Gastrocnemius medialis (tissue), 4 donors: ENCODE results near the gene SAMD3. TPM values are rescaled to one million over a fixed set of nuclear protein-coding genes. Genes with fewer than 3 reads are reported as not detected.

Experiments used
- ATAC-seq, 2 donors: fragments of 150-250 bp; one replicate each; pipeline ENCODE4 v1.9.1; 2016
- DNase-seq, 2 donors: peaks; one replicate each; pipeline ENCODE4 v3.0.0-alpha.2; 2019
- H3K27ac ChIP-seq, 4 donors: fragments of 200-600 bp; sonication (generic); 1 replicate in 1 of 4; 2 replicates in 3 of 4; pipeline ENCODE4 v1.5.1; 2016 to 2018; ENCODE audit warnings: mild to moderate bottlenecking in 2 of 4, moderate library complexity in 1 of 4
- H3K27me3 ChIP-seq, 3 donors: fragments of 200-600 bp; sonication (generic) in 2 of 3; 1 replicate in 1 of 3; 2 replicates in 2 of 3; pipeline versions ENCODE4 v1.5.1 to v1.6.0; 2016 to 2019; ENCODE audit warnings: mild to moderate bottlenecking in 1 of 3, moderate library complexity in 1 of 3
- H3K36me3 ChIP-seq, 2 donors: fragments of 200-600 bp; sonication (generic) in 1 of 2; one replicate each; pipeline ENCODE4 v1.5.1; 2017 to 2018
- H3K4me1 ChIP-seq, 2 donors: fragments of 200-600 bp; sonication (generic) in 1 of 2; one replicate each; pipeline ENCODE4 v1.5.1; 2016 to 2017; ENCODE audit warnings: mild to moderate bottlenecking in 2 of 2
- H3K4me3 ChIP-seq, 4 donors: fragments of 200-600 bp; sonication (generic) in 3 of 4; 1 replicate in 1 of 4; 2 replicates in 3 of 4; pipeline ENCODE4 v1.5.1; 2016 to 2019; ENCODE audit warnings: mild to moderate bottlenecking in 2 of 4
- H3K9me3 ChIP-seq, 3 donors: fragments of 200-600 bp; sonication (generic) in 2 of 3; 1 replicate in 1 of 3; 2 replicates in 2 of 3; pipeline ENCODE4 v1.5.1; 2016 to 2019
- POLR2A ChIP-seq, 2 donors: fragments of 450-650 bp; IDR thresholded peaks; one replicate each; pipeline ENCODE4 v1.6.1; 2017; ENCODE audit warnings: antibody characterized with exemption in 2 of 2, mild to moderate bottlenecking in 2 of 2, moderate library complexity in 2 of 2
- in situ Hi-C, 4 donors: fragments of 200-750 bp; cut with MboI; loops; one replicate each; pipeline versions ENCODE4 v1.15.0 to v1.8.0; 2017; ENCODE audit warnings: low sequenced_read_pairs in 4 of 4
- intact Hi-C: fragments of 100-400 bp; cut with DNase I; formaldehyde crosslinking; loops from one replicate; pipeline ENCODE4 v1.15.1; 2023; ENCODE audit warnings: low total_unique reads
- total RNA-seq, 4 donors: library from RNA; depleted of rRNA; stranded (reverse); fragments of >200 nt; gene quantifications; one replicate each; pipeline versions ENCODE4 v1.1.0 to v1.2.3, GENCODE V29; 2016
- TF ChIP-seq, protein P1 (sequence below), 5 experiments: fragments of 450-650 bp in 3 of 5; fragments of 200-600 bp in 2 of 5; sonication (generic) in 2 of 5; IDR thresholded peaks in 4 of 5; conservative IDR thresholded peaks in 1 of 5; 1 replicate in 4 of 5; 2 replicates in 1 of 5; pipeline ENCODE4 v1.5.1; 2016 to 2019; ENCODE audit warnings: antibody characterized with exemption in 5 of 5, mild to moderate bottlenecking in 3 of 5, moderate library complexity in 3 of 5

Gene SAMD3
- total RNA-seq, 4 donors from 2014 or later, result not detected

DNA sequence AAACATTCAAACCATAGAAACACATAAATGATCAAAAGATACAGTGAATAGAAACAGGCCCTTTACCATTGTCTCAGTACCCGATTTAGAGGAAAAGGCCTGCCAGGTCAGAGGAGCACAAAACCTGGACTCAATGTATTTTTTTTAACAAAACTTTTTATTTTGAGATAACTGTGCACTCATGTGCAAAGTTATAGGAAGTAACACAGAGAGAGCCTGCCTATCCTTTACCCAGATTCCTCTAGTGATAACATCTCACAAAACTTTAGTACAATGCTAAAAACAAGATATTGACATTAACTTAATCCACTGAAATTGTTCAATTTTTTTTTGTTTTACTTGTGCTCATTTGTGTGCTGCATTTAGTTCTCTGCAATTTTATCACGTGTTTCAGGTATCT lies 36.8 kb upstream of the SAMD3 start:
- H3K4me3 ChIP-seq, result no peak overlapping the region
- ATAC-seq (no peak), DNase-seq (no peak)
- H3K9me3 ChIP-seq, result no peaks in the 10 kb centered on the region
- in situ Hi-C loops, result no loop called here
- intact Hi-C loops, result no loop called here
- TF ChIP-seq, protein P1, sequence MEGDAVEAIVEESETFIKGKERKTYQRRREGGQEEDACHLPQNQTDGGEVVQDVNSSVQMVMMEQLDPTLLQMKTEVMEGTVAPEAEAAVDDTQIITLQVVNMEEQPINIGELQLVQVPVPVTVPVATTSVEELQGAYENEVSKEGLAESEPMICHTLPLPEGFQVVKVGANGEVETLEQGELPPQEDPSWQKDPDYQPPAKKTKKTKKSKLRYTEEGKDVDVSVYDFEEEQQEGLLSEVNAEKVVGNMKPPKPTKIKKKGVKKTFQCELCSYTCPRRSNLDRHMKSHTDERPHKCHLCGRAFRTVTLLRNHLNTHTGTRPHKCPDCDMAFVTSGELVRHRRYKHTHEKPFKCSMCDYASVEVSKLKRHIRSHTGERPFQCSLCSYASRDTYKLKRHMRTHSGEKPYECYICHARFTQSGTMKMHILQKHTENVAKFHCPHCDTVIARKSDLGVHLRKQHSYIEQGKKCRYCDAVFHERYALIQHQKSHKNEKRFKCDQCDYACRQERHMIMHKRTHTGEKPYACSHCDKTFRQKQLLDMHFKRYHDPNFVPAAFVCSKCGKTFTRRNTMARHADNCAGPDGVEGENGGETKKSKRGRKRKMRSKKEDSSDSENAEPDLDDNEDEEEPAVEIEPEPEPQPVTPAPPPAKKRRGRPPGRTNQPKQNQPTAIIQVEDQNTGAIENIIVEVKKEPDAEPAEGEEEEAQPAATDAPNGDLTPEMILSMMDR (IDR thresholded peaks at IDR 0.05 in 4 of 5, conservative IDR thresholded peaks at IDR 0.05 in 1 of 5), result no peak
- no peak for TF ChIP-seq POLR2A (IDR thresholded peaks at IDR 0.05)
- H3K4me1 ChIP-seq, result no peaks in the 10 kb centered on the region
- H3K27ac ChIP-seq, result no peak overlapping the region
- no peaks in the 10 kb centered on the region for H3K36me3 ChIP-seq
- H3K27me3 ChIP-seq, result no peaks in the 10 kb centered on the region

DNA sequence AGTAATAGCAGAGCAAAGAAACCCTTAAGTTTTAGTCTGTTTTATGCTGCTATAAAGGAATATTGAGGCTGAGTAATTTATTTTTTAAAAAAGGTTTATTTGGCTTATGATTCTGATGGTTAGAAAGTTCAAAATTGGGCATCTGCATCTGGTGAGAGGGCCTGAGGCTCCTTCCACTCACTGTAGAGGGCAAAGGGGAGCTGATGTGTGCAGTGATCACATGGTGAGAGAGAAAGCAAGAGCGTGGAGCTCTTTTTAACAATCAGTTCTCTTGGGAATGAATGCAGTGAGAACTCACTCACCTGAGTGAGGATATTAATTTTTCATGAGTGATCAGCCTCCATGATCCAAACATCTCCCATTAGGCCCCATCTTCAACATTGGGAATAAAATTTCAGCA lies 36.4 kb upstream of the SAMD3 start:
- in situ Hi-C loops, result no loop called here
- DNase-seq (no peak), ATAC-seq (no peak)
- TF ChIP-seq, protein P1 (IDR thresholded peaks at IDR 0.05 in 4 of 5, conservative IDR thresholded peaks at IDR 0.05 in 1 of 5), result no peak
- TF ChIP-seq POLR2A (IDR thresholded peaks at IDR 0.05), result no peak
- Histone ChIP-seq H3K4me3 (no peak overlapping the region), H3K27ac (no peak overlapping the region), H3K36me3 (no peaks in the 10 kb centered on the region), H3K9me3 (no peaks in the 10 kb centered on the region), H3K4me1 (no peaks in the 10 kb centered on the region), H3K27me3 (no peaks in the 10 kb centered on the region)
- intact Hi-C loops, result no loop called here

DNA sequence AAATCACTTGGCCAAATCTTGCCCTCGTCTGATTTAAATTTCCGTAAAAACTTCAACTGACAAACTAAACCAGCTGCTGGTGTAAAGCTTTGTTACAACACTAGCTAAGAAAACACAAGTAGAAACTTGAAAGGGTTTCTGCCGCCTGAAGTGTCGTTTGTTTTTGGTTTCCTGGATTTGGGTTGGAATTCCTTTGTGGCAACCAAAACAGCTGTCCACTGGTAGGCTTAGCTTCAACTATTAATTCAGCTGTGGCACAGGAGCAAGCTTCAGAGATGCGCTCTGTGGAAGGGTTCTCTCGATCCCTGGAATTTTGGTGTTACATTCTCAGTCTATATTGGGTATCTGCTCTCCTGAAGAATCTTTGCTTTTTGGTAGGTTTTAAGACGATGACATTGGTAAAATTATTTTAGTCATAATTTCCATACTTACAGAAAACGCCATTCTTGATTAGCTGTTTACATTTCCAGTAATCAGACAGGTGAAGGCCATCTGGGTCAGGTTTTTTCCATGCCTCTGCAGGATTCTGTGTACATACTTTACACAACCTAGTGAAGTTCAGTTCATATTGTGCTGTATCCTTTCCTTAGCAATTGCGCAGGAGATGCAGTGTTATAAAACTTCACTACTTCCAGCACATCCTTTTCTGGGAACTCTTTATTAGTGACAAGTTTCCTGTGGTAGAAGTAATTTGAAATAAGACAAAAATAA lies 29.9 kb upstream of the SAMD3 start:
- H3K27ac ChIP-seq, result no peak overlapping the region
- no peaks in the 10 kb centered on the region for H3K4me1 ChIP-seq
- TF ChIP-seq POLR2A (IDR thresholded peaks at IDR 0.05), result no peak
- no peak for ATAC-seq
- H3K27me3 ChIP-seq, result no peaks in the 10 kb centered on the region
- no peaks in the 10 kb centered on the region for H3K9me3 ChIP-seq
- in situ Hi-C loops, result no loop called here
- DNase-seq, result no peak
- no peaks in the 10 kb centered on the region for H3K36me3 ChIP-seq
- intact Hi-C loops, result no loop called here
- no peak overlapping the region for H3K4me3 ChIP-seq

DNA sequence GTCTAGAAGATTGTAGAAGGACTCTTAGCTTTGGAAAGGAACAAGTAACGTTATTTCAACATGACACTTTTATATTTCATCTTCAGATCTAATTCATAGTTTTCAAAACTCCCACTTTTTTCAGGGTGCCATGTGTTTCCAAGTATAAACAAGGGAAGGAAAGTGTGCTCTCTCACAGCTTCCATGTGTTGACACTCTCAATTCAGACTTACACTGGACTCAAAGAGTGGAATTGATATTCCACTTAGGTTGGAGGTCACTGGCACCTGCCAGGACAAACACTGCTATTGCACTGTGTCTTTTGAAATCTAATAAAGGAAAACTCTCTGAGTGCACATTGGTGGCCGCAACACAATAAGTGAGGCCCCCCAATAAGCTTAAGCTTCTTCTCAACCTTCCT lies 22.5 kb upstream of the SAMD3 start:
- H3K9me3 ChIP-seq, result no peaks in the 10 kb centered on the region
- H3K4me1 ChIP-seq, result no peaks in the 10 kb centered on the region
- no peaks in the 10 kb centered on the region for H3K27me3 ChIP-seq
- no peak overlapping the region for H3K27ac ChIP-seq
- TF ChIP-seq, protein P1 (IDR thresholded peaks at IDR 0.05 in 4 of 5, conservative IDR thresholded peaks at IDR 0.05 in 1 of 5), result no peak
- TF ChIP-seq POLR2A (IDR thresholded peaks at IDR 0.05), result no peak
- in situ Hi-C loops, result no loop called here
- ATAC-seq (no peak), DNase-seq (no peak)
- H3K4me3 ChIP-seq, result no peak overlapping the region
- H3K36me3 ChIP-seq, result no peaks in the 10 kb centered on the region
- intact Hi-C loops, result no loop called here

DNA sequence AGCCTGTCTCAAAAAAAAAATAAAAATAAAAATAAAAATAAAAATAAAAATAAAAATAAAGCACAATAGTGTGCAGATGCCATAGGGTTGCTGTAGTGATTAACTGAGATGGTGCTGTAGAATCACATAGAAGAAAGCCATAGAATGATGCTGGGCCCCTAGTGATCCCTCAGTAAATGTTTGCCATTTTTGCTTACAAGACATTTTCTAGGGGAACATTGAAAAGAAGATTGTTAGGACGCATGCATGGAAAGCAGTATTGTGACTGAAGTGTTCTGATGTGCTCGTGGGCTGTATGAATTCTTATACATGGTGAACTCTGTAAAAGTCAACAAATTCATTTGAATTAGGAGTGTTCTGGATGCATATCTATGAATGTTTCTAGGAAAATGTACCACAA lies 22.0 kb upstream of the SAMD3 start:
- Histone ChIP-seq H3K9me3 (no peaks in the 10 kb centered on the region), H3K27ac (no peak overlapping the region), H3K36me3 (no peaks in the 10 kb centered on the region), H3K27me3 (no peaks in the 10 kb centered on the region), H3K4me3 (no peak overlapping the region), H3K4me1 (no peaks in the 10 kb centered on the region)
- intact Hi-C loops (no loop called here), in situ Hi-C loops (no loop called here)
- ATAC-seq (no peak), DNase-seq (no peak)
- TF ChIP-seq, protein P1 (IDR thresholded peaks at IDR 0.05 in 4 of 5, conservative IDR thresholded peaks at IDR 0.05 in 1 of 5), result no peak
- no peak for TF ChIP-seq POLR2A (IDR thresholded peaks at IDR 0.05)
